Left lung (tissue), 10 donors: Measurements from ENCODE around the gene MCUB. TPM values are rescaled to one million over a fixed set of nuclear protein-coding genes. Genes with fewer than 3 reads are reported as not detected.

ENCODE experiments used
- ATAC-seq: fragments of 200-7000 bp; cut with Tn5 transposase; one replicate; pipeline ENCODE4 v1.9.1; 2020; ENCODE audit warnings: moderate library complexity
- DNase-seq, 4 donors: peaks; one replicate each; pipeline ENCODE4 v3.0.0-alpha.2; 2013 to 2020
- H3K27ac ChIP-seq, 2 donors: fragments of 200-600 bp; sonication (generic) in 1 of 2; one replicate each; pipeline versions ENCODE4 v1.5.0 to v1.8.0; 2020 to 2021
- H3K27me3 ChIP-seq, 2 donors: fragments of 200-600 bp; sonication (generic) in 1 of 2; one replicate each; pipeline versions ENCODE4 v1.5.0 to v1.8.0; 2020 to 2021
- H3K36me3 ChIP-seq, 2 donors: fragments of 200-600 bp; sonication (generic) in 1 of 2; one replicate each; pipeline versions ENCODE4 v1.5.0 to v1.8.0; 2020 to 2021
- H3K4me1 ChIP-seq, 2 donors: fragments of 200-600 bp; one replicate each; pipeline ENCODE4 v1.8.0; 2021
- H3K4me3 ChIP-seq, 2 donors: fragments of 200-600 bp; sonication (generic) in 1 of 2; one replicate each; pipeline versions ENCODE4 v1.5.0 to v1.8.0; 2020 to 2021; ENCODE audit warnings: mild to moderate bottlenecking in 1 of 2
- H3K9me3 ChIP-seq, 2 donors: fragments of 200-600 bp; sonication (generic) in 1 of 2; one replicate each; pipeline versions ENCODE4 v1.5.0 to v1.8.0; 2020 to 2021
- CTCF ChIP-seq, 2 donors: fragments of 200-600 bp; sonication (generic) in 1 of 2; IDR thresholded peaks; one replicate each; pipeline versions ENCODE4 v1.5.0 to v1.8.0; 2021; ENCODE audit warnings: antibody characterized with exemption in 2 of 2
- intact Hi-C, 2 donors: fragments of 100-400 bp; cut with DNase I; formaldehyde crosslinking; loops; one replicate each; pipeline versions ENCODE4 v1.11.2 to v1.14.2; 2022
- polyA plus RNA-seq, 6 donors: library from polyadenylated mRNA; unstranded; fragments of 120-200 nt; gene quantifications; one replicate each; pipeline ENCODE4 v1.2.1, GENCODE V29; 2013; ENCODE audit not compliant: insufficient read length in 6 of 6
- total RNA-seq, 2 donors: library from RNA; stranded (reverse); fragmentation: NEBNext Ultra II Directional; extraction: Animal tissue kit (Norgen Biotek cat#: 25700); gene quantifications; one replicate each; pipeline ENCODE4 v1.2.1, GENCODE V29; 2021
- donor health status: DM: no; HTN: yes; CAD: no.
- donor health status: DM: no; HTN: no; CAD: no.

Gene MCUB
- total and polyA plus RNA-seq, 8 donors: 5.3 to 28.2 (median 6.2) TPM

GRCh38 chr4:109684727-109685126 lies 124.7 kb downstream of the MCUB start:
- intact Hi-C loops: no loop called here

GRCh38 chr4:109690690-109691410 lies 130.8 kb downstream of the MCUB start:
- no peaks in the 10 kb centered on the region for H3K9me3 ChIP-seq
- peaks cover 0 to 83% of the 10 kb centered on the region in 2 donors for H3K36me3 ChIP-seq
- ATAC-seq (no peak), DNase-seq (no peak)
- H3K27ac ChIP-seq: no peak overlapping the region
- intact Hi-C loops: no loop called here
- H3K4me1 ChIP-seq: no peaks in the 10 kb centered on the region
- no peaks in the 10 kb centered on the region for H3K27me3 ChIP-seq
- no peak overlapping the region for H3K4me3 ChIP-seq
- TF ChIP-seq CTCF (IDR thresholded peaks at IDR 0.05): no peak

More at GRCh38 chr4:109684727-109685126, 124.7 kb downstream of the MCUB start:
- H3K4me3 ChIP-seq: no peak overlapping the region
- DNase-seq: no peak
- no peak for TF ChIP-seq CTCF (IDR thresholded peaks at IDR 0.05)
- H3K4me1 ChIP-seq: no peaks in the 10 kb centered on the region
- H3K27ac ChIP-seq: no peak overlapping the region
- H3K27me3 ChIP-seq: no peaks in the 10 kb centered on the region
- no peak for ATAC-seq
- H3K36me3 ChIP-seq: peaks cover 0 to 43% of the 10 kb centered on the region in 2 donors
- H3K9me3 ChIP-seq: no peaks in the 10 kb centered on the region

- intact Hi-C loops: no loop called here
- Histone ChIP-seq H3K27ac (no peak overlapping the region), H3K4me1 (no peaks in the 10 kb centered on the region), H3K36me3 (peaks cover 0 to 78% of the 10 kb centered on the region in 2 donors), H3K4me3 (no peak overlapping the region), H3K27me3 (no peaks in the 10 kb centered on the region), H3K9me3 (no peaks in the 10 kb centered on the region)
- DNase-seq (no peak), ATAC-seq (no peak)
- no peak for TF ChIP-seq CTCF (IDR thresholded peaks at IDR 0.05)
Measured at GRCh38 chr4:109691411-109691920, 131.4 kb downstream of the MCUB start.

- intact Hi-C loops: no loop called here
- H3K27ac ChIP-seq: no peak overlapping the region
- peaks cover 8 to 16% of the 10 kb centered on the region in 2 donors for H3K4me1 ChIP-seq
- H3K4me3 ChIP-seq: no peak overlapping the region
- no peak for TF ChIP-seq CTCF (IDR thresholded peaks at IDR 0.05)
- H3K36me3 ChIP-seq: peaks cover 0 to 24% of the 10 kb centered on the region in 2 donors
- ATAC-seq: no peak
- H3K27me3 ChIP-seq: no peaks in the 10 kb centered on the region
- DNase-seq: no peak
- no peaks in the 10 kb centered on the region for H3K9me3 ChIP-seq
Measured at GRCh38 chr4:109698656-109699055, 138.6 kb downstream of the MCUB start.

- Histone ChIP-seq H3K9me3 (no peaks in the 10 kb centered on the region), H3K27ac (no peak overlapping the region)
- intact Hi-C loops: loop anchor here in 1 of 2 donors (10.0 kb wide), 1 partner anchor 265 kb away; the partner anchor contains the start of gene SEC24B
Measured at GRCh38 chr4:109699553-109700225, 139.6 kb downstream of the MCUB start.

More at GRCh38 chr4:109699553-109700225, 139.6 kb downstream of the MCUB start:
- Histone ChIP-seq H3K27me3 (no peaks in the 10 kb centered on the region), H3K4me3 (no peak overlapping the region), H3K4me1 (peaks cover 8 to 25% of the 10 kb centered on the region in 2 donors), H3K36me3 (peaks cover 0 to 14% of the 10 kb centered on the region in 2 donors)
- TF ChIP-seq CTCF (IDR thresholded peaks at IDR 0.05): no peak
- ATAC-seq (no peak), DNase-seq (no peak)
